Neural cell (in vitro differentiated cells): Measurements from ENCODE around the gene TMEM132A.

Source experiments
- EP300 ChIP-seq: fragments of 450-650 bp; conservative IDR thresholded peaks from 2 replicates; pipeline ENCODE4 v1.6.1; 2014; ENCODE audit warnings: antibody characterized with exemption, mild to moderate bottlenecking, moderate library complexity; ENCODE audit not compliant: poor library complexity, severe bottlenecking
- POLR2AphosphoS5 ChIP-seq: IDR thresholded peaks from 2 replicates; pipeline ENCODE4 v1.6.1; 2012
- SMC3 ChIP-seq: fragments of 450-650 bp; conservative IDR thresholded peaks from 2 replicates; pipeline ENCODE4 v1.6.1; 2014; ENCODE audit warnings: antibody characterized with exemption, mild to moderate bottlenecking, moderate library complexity; ENCODE audit not compliant: poor library complexity
- TAF1 ChIP-seq: IDR thresholded peaks from 2 replicates; pipeline ENCODE4 v1.6.1; 2012; ENCODE audit warnings: low read depth
- TF ChIP-seq, protein P1 (sequence below): fragments of 450-650 bp; IDR thresholded peaks from 2 replicates; pipeline ENCODE4 v1.5.1; 2014; ENCODE audit warnings: antibody characterized with exemption, mild to moderate bottlenecking, moderate library complexity; ENCODE audit not compliant: poor library complexity, severe bottlenecking

DNA sequence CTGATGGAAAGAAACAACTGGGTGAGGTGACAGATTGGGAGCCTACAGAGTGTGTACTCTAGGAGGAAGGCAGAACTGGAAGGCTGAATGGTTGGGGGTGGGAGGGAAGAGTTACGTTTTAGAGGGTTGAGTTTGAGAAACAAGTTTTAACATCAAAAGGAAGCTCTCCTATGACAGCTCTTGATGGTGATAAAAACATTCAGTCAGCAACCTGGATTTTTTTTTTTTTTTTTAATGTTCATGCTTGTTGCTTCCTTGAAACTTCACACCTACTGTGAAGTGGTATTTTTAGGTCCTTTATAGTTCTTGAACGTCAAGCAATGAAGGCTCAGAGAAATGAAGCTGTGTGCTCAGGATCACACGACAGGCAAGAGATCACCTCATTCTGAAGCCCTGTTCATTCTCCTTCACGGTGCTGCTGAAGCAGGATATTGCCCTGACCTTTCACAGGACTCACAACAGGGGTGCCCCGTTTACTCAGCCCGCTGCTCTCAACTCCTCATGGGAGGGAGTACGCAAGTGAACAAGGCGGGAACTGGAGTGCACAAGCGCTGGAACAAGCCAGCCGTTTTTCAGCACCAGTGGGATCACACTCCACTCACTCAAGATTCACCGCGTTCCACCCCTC, 11.9 kb upstream of the TMEM132A start:
- TF ChIP-seq EP300 (no peak), SMC3 (no peak), POLR2AphosphoS5 (no peak), TAF1 (no peak)
- TF ChIP-seq, protein P1, sequence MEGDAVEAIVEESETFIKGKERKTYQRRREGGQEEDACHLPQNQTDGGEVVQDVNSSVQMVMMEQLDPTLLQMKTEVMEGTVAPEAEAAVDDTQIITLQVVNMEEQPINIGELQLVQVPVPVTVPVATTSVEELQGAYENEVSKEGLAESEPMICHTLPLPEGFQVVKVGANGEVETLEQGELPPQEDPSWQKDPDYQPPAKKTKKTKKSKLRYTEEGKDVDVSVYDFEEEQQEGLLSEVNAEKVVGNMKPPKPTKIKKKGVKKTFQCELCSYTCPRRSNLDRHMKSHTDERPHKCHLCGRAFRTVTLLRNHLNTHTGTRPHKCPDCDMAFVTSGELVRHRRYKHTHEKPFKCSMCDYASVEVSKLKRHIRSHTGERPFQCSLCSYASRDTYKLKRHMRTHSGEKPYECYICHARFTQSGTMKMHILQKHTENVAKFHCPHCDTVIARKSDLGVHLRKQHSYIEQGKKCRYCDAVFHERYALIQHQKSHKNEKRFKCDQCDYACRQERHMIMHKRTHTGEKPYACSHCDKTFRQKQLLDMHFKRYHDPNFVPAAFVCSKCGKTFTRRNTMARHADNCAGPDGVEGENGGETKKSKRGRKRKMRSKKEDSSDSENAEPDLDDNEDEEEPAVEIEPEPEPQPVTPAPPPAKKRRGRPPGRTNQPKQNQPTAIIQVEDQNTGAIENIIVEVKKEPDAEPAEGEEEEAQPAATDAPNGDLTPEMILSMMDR = no peak
